HG02973 (cell line): ENCODE results near the gene TMEM156.
A peak's percentile ranks its signal among the peaks of the same experiment; 100 is the strongest.
"Not testable (repeated sequence)": the region's sequence is repeated elsewhere in the genome, so short reads cannot be mapped to it uniquely, and the experiment has no call there.

Experiments
- ATAC-seq: cut with Tn5 transposase; IDR thresholded peaks from one replicate; pipeline ENCODE4 v1.9.1; 2021; ENCODE audit warnings: moderate library complexity; ENCODE audit not compliant: unreplicated experiment

TMEM156 gene

DNA sequence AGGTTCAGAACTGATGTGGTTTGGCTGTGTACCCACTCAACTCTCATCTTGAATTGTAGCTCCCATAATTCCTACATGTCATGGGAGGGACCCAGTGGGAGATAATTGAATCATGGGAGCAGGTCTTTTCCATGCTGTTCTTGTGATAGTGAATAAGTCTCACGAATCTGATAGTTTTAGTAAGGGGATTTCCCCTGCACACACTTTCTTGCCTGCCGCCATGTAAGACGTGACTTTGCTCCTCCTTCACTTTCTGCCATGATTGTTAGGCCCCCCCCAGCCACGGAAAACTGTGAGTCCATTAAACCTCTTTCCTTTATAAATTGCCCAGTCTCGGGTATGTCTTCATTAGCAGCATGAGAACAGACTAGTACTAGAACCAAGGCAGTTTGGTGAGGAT is 73.0 kb downstream of the TMEM156 start:
- not testable (repeated sequence) for ATAC-seq

DNA sequence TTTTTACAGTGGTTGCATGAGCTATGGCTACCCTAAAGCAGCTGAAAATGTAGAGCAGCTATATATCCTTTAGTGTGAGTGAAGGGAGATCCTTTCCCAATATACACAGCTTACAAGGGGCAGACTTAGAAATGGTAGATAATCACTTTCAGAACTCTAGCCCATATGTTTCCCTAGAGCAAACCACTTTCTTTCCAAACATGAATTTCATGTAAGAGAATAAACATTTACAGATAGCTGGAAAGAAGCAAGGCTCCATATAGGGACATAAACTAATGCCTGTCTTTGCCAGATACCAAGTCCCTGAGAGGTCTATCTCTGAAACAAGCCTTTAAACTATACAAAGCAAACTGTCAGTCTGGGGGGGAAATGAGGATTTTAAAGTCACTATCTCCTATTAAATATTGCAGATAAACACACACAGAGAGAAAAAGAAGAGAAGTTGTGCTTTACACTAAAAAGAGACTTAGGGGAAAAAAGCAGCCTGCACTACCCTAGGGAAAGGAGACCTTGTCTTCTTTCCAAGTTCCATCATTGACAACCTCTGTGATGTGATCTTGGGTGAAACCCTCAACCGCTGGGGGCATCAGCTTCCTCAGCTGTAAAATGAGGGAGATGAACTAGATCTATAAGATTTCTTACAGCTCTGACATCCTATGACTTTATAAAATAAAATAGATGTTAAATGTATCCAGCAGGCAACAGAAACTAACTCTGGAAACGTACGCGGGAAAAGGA is 73.6 kb downstream of the TMEM156 start:
- no peak for ATAC-seq

- ATAC-seq = no peak
These were observed 74.3 kb downstream of the TMEM156 start for GRCh38 chr4:38957893-38958292.

GRCh38 chr4:38957261-38957815 is 74.9 kb downstream of the TMEM156 start:
- ATAC-seq = no peak

GRCh38 chr4:38955957-38956356 is 76.3 kb downstream of the TMEM156 start:
- ATAC-seq = no peak

- no peak for ATAC-seq
These were observed 77.5 kb downstream of the TMEM156 start for GRCh38 chr4:38954727-38955126.

DNA sequence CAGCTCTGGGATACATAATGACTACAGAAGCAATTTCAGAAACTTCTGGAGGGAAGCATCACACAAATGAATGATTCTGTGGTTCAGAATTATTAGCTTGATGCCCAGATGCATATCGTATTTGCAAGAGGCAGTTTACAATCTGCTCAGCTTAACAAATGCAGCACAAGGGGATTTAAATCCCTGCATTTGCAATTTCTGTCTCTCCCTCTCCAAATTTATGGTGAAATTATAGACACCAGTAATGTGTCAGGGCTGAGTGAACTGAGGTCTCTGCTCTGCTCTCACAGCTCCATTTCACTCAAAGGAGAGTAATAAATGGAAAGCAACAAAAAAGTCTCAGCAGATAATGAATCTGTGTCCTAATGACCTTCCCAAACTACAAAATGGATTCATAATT is 80.2 kb downstream of the TMEM156 start:
- ATAC-seq = no peak

DNA sequence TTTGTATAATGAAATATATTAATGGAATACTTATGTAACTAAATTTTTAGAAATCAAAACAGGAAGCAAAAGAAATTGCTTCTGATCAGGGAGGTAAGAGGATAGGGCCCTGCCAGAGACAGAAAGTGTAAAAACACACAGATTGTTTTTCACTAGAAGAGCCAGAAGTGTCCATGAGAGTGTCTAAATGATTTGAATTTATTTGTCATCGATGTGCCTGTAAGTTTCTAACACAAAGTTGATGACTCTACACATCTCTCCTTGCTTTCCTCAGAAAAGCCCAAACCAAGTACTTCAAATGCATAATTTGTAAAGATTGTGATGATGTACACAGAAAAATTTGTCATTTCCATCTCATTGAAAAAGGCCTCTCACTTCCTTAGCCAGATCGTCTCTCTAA is 80.6 kb downstream of the TMEM156 start:
- no peak for ATAC-seq

DNA sequence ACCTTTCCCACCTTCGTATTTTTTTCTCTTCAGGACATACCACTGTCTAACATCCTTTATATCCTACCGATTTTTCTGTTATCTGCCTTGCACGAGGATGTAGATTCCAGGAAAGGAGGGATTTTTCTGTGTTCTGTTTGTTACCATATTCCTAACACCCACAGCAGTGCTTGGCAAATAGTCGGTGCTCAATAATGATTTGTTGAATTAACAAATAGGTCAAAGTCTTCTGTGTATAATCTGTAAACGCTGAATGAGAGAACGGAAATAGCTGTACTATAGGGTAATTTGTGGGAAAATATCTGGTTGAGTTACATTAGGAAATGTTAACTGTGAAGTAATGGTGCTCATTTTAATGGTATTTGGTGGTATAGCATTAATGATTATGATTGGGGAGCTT is 81.5 kb downstream of the TMEM156 start:
- no peak for ATAC-seq

- no peak for ATAC-seq
These were observed 82.0 kb downstream of the TMEM156 start for GRCh38 chr4:38950159-38950558.

- ATAC-seq = no peak
These were observed 82.7 kb downstream of the TMEM156 start for GRCh38 chr4:38949411-38950051.

DNA sequence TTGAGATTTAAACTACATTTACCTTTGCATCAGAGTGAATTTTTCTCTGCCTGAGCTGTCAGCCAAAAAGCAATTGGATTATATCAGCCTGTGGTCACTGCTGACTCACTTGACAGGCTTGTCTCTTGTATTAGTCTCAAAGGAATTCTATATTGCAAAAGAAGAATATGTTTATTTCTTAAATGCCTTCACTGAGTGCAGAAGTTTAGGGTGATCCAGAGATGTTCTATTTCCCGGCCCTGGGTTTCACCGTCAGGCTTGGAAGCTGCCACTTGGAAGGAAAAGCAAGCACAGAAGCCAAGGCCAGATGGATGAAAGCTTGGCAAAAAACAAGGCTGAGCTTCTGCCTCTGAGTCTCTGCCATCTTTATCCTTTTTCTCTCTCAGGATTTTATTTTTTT is 83.7 kb downstream of the TMEM156 start:
- no peak for ATAC-seq

GRCh38 chr4:38946919-38947318 is 85.3 kb downstream of the TMEM156 start:
- ATAC-seq = no peak

DNA sequence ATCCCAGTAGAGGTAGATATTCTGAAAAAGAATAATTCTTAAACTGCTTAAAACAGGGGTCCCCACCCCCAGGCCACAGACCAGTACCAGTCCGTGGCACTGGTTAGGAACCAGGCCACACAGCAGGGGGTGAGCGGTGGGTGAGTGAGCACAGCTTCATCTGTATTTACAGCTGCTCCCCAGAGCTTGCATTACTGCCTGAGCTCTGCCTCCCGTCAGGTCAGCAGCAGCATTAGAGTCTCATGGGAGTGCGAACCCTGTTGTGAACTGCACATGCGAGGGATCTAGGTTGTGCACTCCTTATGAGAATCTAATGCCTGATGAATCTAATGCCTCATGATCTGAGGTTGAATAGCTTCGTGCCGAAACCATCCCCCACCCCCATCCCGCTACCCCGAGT is 87.8 kb downstream of the TMEM156 start:
- no peak for ATAC-seq

DNA sequence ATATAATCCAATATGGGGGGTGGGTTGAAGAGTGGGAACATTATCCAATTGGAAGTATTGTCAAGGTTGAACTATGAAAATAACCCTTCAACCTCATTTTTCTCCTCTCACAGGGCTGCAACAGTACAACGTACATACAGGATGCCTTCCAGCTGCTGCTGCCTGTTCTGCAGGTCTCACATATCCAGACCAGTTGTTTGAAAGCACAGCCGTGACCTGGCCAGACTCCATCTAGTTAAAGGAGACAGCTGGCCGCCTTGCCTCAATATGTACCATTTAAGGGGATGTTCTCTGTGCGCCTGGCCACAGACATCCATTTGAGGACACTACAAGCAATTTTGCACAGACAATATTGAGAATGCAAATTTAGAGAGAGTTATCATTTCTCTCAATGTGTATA is 88.9 kb downstream of the TMEM156 start:
- no peak for ATAC-seq

DNA sequence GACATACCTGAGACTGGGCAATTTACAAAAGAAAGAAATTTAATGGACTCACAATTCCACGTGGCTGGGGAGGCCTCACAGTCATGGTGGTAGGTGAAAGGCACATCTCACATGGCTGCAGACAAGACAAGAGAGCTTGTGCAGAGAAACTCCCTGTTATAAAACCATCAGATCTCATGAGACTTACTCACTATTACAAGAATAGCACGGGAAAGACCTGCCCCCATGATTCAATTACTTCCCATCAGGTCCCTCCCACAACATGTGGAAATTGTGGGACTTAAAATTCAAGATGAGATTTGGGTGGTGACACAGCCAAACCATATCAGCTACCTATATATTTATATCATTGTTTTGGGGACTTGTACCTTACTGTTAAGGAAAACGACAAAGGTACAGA is 90.3 kb downstream of the TMEM156 start:
- ATAC-seq = not testable (repeated sequence)

- ATAC-seq = no peak
These were observed 91.7 kb downstream of the TMEM156 start for GRCh38 chr4:38940476-38940875.

- peak; percentile 93 for ATAC-seq
These were observed 93.0 kb downstream of the TMEM156 start for GRCh38 chr4:38939165-38939564.

- ATAC-seq = no peak
These were observed 96.7 kb downstream of the TMEM156 start for GRCh38 chr4:38935391-38936073.

GRCh38 chr4:38931125-38931524 is 101.1 kb downstream of the TMEM156 start:
- ATAC-seq = no peak

DNA sequence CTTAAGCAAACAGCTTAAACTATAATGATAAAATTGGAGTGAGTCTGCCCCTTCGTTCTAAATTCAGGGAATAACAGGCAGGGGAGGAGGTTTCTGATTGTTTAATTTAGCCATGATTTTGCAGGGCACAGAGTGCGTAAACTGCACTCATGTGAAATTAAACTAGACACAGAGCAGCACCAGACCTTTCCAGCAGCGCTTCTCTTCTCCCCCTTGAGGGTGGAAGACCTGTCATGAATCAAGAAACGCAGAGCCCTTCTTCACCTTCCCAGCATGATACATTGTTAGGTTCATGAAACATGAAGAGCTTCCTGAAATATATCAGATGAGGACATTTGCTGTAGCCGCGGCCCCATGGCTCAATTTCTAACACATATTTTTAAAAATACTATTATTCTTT is 101.5 kb downstream of the TMEM156 start:
- ATAC-seq = no peak

- peak; percentile 86 for ATAC-seq
These were observed 102.0 kb downstream of the TMEM156 start for GRCh38 chr4:38930204-38930603.
